Progenitor cell of endocrine pancreas (in vitro differentiated cells): ENCODE measurements around the gene FCHSD1. TPM values are rescaled to one million over a fixed set of nuclear protein-coding genes. Genes with fewer than 3 reads are reported as not detected.

Experiments
- DNase-seq: peaks from one replicate; pipeline ENCODE4 v3.0.0; 2021; ENCODE audit warnings: low spot score; ENCODE audit not compliant: unreplicated experiment
- H3K27ac Mint-ChIP-seq: 2 replicates; pipeline ENCODE4 v1.8.0; 2021; ENCODE audit warnings: mild to moderate bottlenecking, moderate library complexity, mixed read lengths
- H3K27me3 Mint-ChIP-seq: 2 replicates; pipeline ENCODE4 v1.8.0; 2021; ENCODE audit warnings: mixed read lengths
- H3K36me3 Mint-ChIP-seq: 2 replicates; pipeline ENCODE4 v1.8.0; 2022; ENCODE audit warnings: mixed read lengths; ENCODE audit not compliant: insufficient read depth
- H3K4me1 Mint-ChIP-seq: 2 replicates; pipeline ENCODE4 v1.8.0; 2021; ENCODE audit warnings: low read depth, mixed read lengths
- H3K4me3 Mint-ChIP-seq: 2 replicates; pipeline ENCODE4 v1.8.0; 2021; ENCODE audit warnings: low read depth, mild to moderate bottlenecking, moderate library complexity, mixed read lengths
- H3K9me3 Mint-ChIP-seq: 2 replicates; pipeline ENCODE4 v1.8.0; 2021; ENCODE audit warnings: low read depth, mixed read lengths
- CTCF ChIP-seq: fragments of 200-600 bp; sonication (generic); IDR thresholded peaks from one replicate; pipeline ENCODE4 v1.5.0; 2021; ENCODE audit warnings: antibody characterized with exemption, mild to moderate bottlenecking; ENCODE audit not compliant: unreplicated experiment
- total RNA-seq: library from RNA; stranded (reverse); gene quantifications from 2 replicates; pipeline ENCODE4 v1.2.1, GENCODE V29; 2021

FCHSD1 gene
- total RNA-seq, 1 donor from 2014 or later: 27.7 TPM

DNA sequence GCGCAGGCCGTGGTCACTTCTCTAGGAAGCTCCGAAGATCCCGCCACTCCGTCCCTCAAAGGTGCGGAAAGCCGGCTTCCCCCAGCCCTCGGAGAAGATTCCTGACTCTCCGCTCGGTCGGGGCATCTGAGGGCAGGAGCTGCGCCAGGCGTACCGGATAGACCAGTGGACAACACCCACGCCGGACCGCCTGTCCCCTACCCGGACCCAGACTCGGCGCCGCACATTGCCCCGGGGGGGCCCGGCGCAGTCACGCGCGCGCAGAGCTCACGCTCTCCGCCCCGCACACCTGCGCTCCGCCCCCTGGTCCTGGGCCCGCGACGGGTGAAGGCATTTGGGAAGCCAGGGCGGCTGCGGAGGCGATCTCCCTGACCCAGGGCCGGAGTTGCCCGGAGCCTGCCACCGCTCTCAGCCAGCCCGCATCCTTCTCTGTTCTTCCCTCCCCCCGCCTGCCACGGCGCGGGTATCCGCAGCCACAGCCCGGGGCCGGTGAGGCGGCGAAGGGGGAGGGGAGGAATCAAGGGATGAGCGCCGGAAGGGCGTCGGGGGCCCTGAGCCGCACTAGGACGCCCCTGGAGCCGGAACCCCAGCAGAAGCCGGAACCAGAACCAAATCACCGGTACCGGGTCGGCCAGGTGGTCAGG, 14.0 kb downstream of the FCHSD1 start:
- H3K4me1 Mint-ChIP-seq: peaks cover 12% of the 10 kb centered on the region
- H3K9me3 Mint-ChIP-seq: no peaks in the 10 kb centered on the region
- TF ChIP-seq CTCF: no peak
- peaks cover 3% of the 10 kb centered on the region for H3K36me3 Mint-ChIP-seq
- H3K27me3 Mint-ChIP-seq: peaks cover 6% of the 10 kb centered on the region
- H3K27ac Mint-ChIP-seq: peak overlapping the region; percentile 71
- peak; percentile 19 for DNase-seq
- H3K4me3 Mint-ChIP-seq: peak overlapping the region; percentile 84

- no peak for TF ChIP-seq CTCF
- peaks cover 3% of the 10 kb centered on the region for H3K36me3 Mint-ChIP-seq
- H3K9me3 Mint-ChIP-seq: no peaks in the 10 kb centered on the region
- DNase-seq: peak; percentile 93
- H3K4me3 Mint-ChIP-seq: peak within 1 kb of the TSS; percentile 84
- H3K4me1 Mint-ChIP-seq: peaks cover 12% of the 10 kb centered on the region
- peaks cover 6% of the 10 kb centered on the region for H3K27me3 Mint-ChIP-seq
- peak within 1 kb of the TSS; percentile 95 for H3K27ac Mint-ChIP-seq
These were observed 14.7 kb downstream of the FCHSD1 start, which contains the start of the genes HDAC3 and RELL2 for GRCh38 chr5:141636413-141637122. HDAC3 (minus strand) TSS chr5:141636849; CDS start chr5:141636790, 59 bp downstream. RELL2 (plus strand) TSS chr5:141636997; CDS start chr5:141638226, 1,229 bp downstream.

DNA sequence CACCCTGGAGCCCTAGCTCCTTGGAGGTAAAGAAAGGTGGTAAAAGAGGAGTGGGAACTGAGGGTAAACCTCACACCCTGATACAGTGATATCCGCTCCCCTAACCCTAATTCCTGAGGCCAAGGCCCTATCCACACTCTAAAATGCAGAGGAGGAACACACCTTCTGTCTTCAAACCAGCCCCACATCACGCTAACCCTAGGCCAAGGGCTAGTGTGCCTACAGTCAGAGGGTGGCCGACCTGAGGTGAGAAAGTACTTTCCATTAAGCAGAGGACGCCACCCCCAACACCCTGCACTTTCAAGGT, 15.2 kb downstream of the FCHSD1 start:
- TF ChIP-seq CTCF: no peak
- peak overlapping the region; percentile 95 for H3K27ac Mint-ChIP-seq
- no peak for DNase-seq
- peak overlapping the region; percentile 84 for H3K4me3 Mint-ChIP-seq
- H3K4me1 Mint-ChIP-seq: peaks cover 12% of the 10 kb centered on the region
- peaks cover 3% of the 10 kb centered on the region for H3K36me3 Mint-ChIP-seq
- peaks cover 6% of the 10 kb centered on the region for H3K27me3 Mint-ChIP-seq
- no peaks in the 10 kb centered on the region for H3K9me3 Mint-ChIP-seq

- no peaks in the 10 kb centered on the region for H3K9me3 Mint-ChIP-seq
- peak overlapping the region; percentile 95 for H3K27ac Mint-ChIP-seq
- no peak for DNase-seq
- H3K27me3 Mint-ChIP-seq: peaks cover 6% of the 10 kb centered on the region
- TF ChIP-seq CTCF: no peak
- H3K4me1 Mint-ChIP-seq: peaks cover 12% of the 10 kb centered on the region
- H3K36me3 Mint-ChIP-seq: peaks cover 2% of the 10 kb centered on the region
- H3K4me3 Mint-ChIP-seq: peak overlapping the region; percentile 84
These were observed 15.6 kb downstream of the FCHSD1 start for GRCh38 chr5:141635646-141636045.

GRCh38 chr5:141634720-141635119, 16.5 kb downstream of the FCHSD1 start:
- no peak for DNase-seq
- H3K4me1 Mint-ChIP-seq: peaks cover 12% of the 10 kb centered on the region
- H3K4me3 Mint-ChIP-seq: peak overlapping the region; percentile 84
- H3K27ac Mint-ChIP-seq: no peak overlapping the region
- H3K36me3 Mint-ChIP-seq: peaks cover 2% of the 10 kb centered on the region
- H3K9me3 Mint-ChIP-seq: no peaks in the 10 kb centered on the region
- H3K27me3 Mint-ChIP-seq: peaks cover 6% of the 10 kb centered on the region
- TF ChIP-seq CTCF: no peak
